Middle frontal gyrus (tissue), 1 donor: ENCODE measurements around the gene RBFOX1.
A peak's percentile ranks its signal among the peaks of the same experiment; 100 is the strongest.

ENCODE experiments used
- DNase-seq: peaks from one replicate; pipeline ENCODE4 v3.0.0-alpha.2; 2015; ENCODE audit warnings: low spot score; ENCODE audit errors: extremely low spot score

The RBFOX1 gene

GRCh38 chr16:7372095-7372494, 39.5 kb downstream of the RBFOX1 start:
- DNase-seq: no peak

- DNase-seq: no peak
These were observed 41.1 kb downstream of the RBFOX1 start for GRCh38 chr16:7373776-7374175.

GRCh38 chr16:7374614-7375174, 42.0 kb downstream of the RBFOX1 start:
- DNase-seq: no peak

GRCh38 chr16:7376227-7376626, 43.6 kb downstream of the RBFOX1 start:
- no peak for DNase-seq

GRCh38 chr16:7377231-7377630, 44.6 kb downstream of the RBFOX1 start:
- no peak for DNase-seq

- DNase-seq: no peak
These were observed 45.5 kb downstream of the RBFOX1 start for GRCh38 chr16:7378024-7378695.

- DNase-seq: no peak
These were observed 47.8 kb downstream of the RBFOX1 start for GRCh38 chr16:7380441-7380840.

GRCh38 chr16:7380911-7381310, 48.3 kb downstream of the RBFOX1 start:
- no peak for DNase-seq

GRCh38 chr16:7381671-7382070, 49.0 kb downstream of the RBFOX1 start:
- DNase-seq: no peak

- DNase-seq: no peak
These were observed 49.9 kb downstream of the RBFOX1 start for GRCh38 chr16:7382521-7382920.

GRCh38 chr16:7390974-7391373, 58.3 kb downstream of the RBFOX1 start:
- no peak for DNase-seq

GRCh38 chr16:7391694-7392093, 59.0 kb downstream of the RBFOX1 start:
- DNase-seq: no peak

GRCh38 chr16:7392206-7392605, 59.6 kb downstream of the RBFOX1 start:
- DNase-seq: no peak

- no peak for DNase-seq
These were observed 61.0 kb downstream of the RBFOX1 start for GRCh38 chr16:7393680-7394079.

GRCh38 chr16:7394720-7395336, 62.2 kb downstream of the RBFOX1 start:
- no peak for DNase-seq

- DNase-seq: no peak
These were observed 65.3 kb downstream of the RBFOX1 start for GRCh38 chr16:7397901-7398300.

- DNase-seq: no peak
These were observed 65.9 kb downstream of the RBFOX1 start for GRCh38 chr16:7398536-7398935.

- no peak for DNase-seq
These were observed 66.7 kb downstream of the RBFOX1 start for GRCh38 chr16:7399296-7399695.

GRCh38 chr16:7400117-7400890, 67.7 kb downstream of the RBFOX1 start:
- no peak for DNase-seq

GRCh38 chr16:7404217-7404616, 71.6 kb downstream of the RBFOX1 start:
- DNase-seq: no peak

- DNase-seq: peak; percentile 47
These were observed 72.5 kb downstream of the RBFOX1 start for GRCh38 chr16:7405166-7405565.

GRCh38 chr16:7408700-7409365, 76.2 kb downstream of the RBFOX1 start:
- DNase-seq: no peak
